Measurements from ENCODE around the gene AQP2.

AQP2 gene

GRCh38 chr12:50004696-50005095, 54.2 kb downstream of the AQP2 start:
- DNase-seq: no peak

DNA sequence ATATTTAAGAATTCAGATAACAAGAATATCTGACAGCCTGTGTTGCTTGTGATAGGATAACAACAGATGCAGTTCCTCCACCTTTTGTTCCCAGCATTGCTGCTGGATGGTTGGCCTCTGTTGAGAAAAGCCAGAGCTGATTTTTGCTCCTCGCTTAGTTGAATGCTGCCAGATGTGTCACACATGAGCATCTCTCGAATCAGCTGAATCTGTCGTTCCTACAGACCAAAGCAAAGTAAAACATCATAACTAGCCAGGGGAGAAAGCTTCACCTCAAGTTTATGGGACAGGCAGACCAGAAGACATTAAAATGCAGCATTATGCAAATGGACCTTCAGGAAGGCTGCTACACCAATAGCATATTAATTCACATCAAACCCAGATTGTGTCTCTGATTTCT, 54.6 kb downstream of the AQP2 start:
- no peak for DNase-seq

- no peak for DNase-seq
These were observed 55.7 kb downstream of the AQP2 start for GRCh38 chr12:50006280-50006679.

DNA sequence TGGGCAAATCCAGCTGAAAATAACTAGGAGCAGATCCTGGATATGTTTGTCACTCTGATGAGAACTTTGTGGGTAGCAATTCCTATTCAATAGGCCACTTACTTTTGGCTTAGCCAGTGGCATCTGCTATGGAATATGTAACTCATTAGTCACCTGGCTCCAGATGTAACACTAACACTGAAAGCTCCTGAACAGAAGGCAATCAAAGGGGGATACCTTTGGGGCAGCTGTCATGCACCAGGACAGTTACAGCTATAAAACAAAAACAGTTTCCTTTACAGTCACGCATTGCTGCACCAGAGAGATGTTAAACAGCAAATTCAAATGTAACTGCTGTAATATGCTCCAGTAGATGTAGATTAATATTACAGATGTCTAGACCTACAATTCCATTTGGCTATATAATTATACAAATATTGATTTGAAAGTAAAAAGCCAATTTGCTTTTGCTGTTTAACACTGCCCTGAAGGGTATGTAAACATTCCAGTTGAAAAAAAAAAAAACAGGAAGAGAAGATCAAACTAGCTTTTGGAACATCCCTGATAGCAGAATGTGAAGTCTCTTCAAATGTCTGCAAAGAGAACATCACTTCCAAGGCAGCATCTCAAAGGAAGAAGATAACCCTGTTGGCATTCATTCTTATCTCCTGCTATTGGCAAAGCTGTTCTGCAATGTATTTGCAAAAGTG, 56.4 kb downstream of the AQP2 start:
- DNase-seq: peak in 1 of 2 experiments; percentile 38

Measured in SW 1271 (cell line).